Fibroblast of skin of left quadriceps (primary cell): ENCODE results near the gene PTPRR.
"Not testable (repeated sequence)": the region's sequence is repeated elsewhere in the genome, so short reads cannot be mapped to it uniquely, and the experiment has no call there.

Source experiments
- DNase-seq, 2 experiments: peaks; one replicate each; pipeline ENCODE4 v3.0.0-alpha.2; 2013; ENCODE audit warnings: low read depth in 2 of 2

PTPRR gene

DNA sequence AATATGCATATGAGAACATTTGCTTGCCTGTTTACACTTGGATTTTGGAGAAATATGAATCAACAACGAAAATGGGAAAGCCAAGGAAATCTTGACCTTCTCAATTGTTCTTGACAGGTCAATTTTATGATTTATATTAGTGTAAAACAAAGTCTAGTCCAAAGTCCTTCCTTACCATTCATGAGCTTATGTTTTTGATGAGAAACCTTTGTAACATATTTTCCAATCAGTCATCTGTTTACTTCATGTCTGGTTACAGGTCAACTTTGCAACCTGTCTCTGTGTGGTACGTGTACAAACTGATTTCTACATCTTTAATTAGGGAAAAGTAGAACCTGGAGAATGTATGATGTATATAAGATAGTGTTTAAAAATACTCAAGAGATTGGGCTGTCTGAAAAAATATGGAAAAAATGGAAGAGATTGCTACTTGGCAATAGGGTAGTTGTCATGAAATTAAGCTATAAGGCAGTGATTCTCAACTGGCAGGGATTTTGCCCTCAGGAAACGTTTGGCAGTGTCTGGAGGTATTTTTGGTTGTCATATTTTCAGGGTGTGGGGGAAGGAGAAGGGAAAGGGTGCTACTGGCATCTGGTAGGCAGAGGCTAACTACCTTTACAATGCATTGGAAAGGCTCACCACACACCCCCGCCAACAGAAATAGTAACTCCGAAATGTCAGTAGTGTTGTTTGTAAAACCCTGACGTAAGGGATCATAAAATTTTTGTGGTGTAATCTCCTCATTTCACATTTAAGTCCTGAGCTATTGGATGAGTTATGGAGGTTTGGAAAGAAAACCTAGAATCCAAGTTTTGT lies 172.9 kb downstream of the PTPRR start:
- no peak for DNase-seq

DNA sequence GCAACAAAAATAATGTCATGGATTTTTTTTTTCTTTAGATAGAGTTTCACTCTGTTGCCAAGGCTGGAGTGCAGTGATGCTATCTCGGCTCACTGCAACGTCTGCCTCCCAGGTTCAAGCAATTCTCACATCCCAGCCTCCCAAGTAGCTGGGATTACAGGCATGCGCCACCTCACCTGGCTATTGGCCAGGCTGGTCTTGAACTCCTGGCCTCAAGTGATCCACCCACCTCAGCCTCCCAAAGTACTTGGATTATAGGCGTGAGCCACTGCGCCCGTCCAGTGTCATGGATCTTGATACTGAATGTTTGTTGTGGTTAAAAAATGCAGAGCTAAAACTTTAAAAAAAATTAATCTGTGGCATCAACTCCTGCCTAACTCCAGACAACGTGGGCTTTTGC lies 175.5 kb downstream of the PTPRR start:
- no peak for DNase-seq

GRCh38 chr12:70744178-70744577 lies 176.4 kb downstream of the PTPRR start:
- no peak for DNase-seq

DNA sequence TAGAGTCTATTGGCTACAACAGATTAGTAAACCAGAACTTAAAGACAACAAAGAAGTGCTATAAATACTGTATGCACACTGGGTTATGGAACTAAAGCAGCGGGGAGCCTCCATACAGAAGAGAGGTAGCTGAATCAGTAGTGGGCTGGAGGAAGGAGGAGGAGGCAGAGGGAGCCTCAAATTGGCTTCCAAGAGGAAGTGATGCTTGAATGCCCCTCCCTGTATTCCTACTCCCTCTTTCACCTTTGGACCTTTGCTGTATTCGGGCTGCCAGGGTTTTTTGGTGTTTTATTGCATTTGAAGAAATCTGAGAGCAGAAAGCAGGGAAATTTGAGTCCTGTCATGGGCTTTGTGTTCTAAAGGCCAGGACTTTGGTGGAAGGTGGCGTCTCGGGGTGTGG lies 179.3 kb downstream of the PTPRR start:
- DNase-seq = no peak

GRCh38 chr12:70739756-70740155 lies 180.8 kb downstream of the PTPRR start:
- no peak for DNase-seq

- DNase-seq = no peak
These were observed 184.0 kb downstream of the PTPRR start for GRCh38 chr12:70736351-70737133.

- DNase-seq = not testable (repeated sequence)
These were observed 185.3 kb downstream of the PTPRR start for GRCh38 chr12:70735197-70735596.

DNA sequence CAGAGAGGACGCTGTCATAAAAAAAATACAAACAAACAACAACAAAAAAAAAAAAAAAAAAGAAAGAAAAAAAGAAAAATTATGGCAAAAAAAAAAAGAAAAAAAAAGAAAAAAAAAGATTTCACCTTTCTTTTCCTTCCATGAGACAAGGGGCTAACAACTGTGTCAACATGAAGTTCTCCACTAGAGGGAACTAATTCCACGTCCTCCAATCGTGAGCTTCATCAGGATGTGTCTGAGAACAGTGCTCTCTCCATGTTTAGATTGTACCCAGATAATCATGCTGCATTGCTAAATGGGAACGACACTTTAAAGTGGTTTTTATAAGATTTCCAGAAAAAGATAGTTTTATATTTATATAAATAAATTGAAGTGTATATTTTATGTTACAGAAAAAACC lies 187.2 kb downstream of the PTPRR start:
- DNase-seq = peak; percentile 42 to 44

- DNase-seq = no peak
These were observed 188.3 kb downstream of the PTPRR start for GRCh38 chr12:70732287-70732686.

DNA sequence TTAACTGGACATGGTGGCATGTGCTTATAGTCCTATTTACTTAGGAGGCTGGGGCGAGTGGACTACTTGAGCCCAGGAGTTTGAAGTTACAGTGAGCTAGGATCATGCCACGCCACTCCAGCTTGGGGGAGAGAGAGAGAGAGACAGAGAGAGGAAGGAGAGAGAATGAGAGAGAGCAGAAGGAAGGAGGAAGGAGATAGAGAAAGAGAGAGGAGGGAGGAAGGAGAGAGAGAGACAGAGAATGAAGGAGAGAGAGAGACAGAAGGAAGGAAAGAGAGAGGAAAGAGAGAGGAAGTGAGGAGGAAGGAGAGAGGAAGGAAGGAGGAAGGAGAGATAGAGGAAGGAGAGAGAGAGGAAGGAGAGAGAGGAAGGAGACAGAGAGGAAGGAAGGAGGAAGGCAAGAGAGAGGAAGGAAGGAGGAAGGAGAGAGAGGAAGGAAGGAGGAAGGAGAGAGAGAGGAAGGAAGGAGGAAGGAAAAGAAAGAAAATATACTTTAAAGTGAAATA lies 189.8 kb downstream of the PTPRR start:
- no peak for DNase-seq

DNA sequence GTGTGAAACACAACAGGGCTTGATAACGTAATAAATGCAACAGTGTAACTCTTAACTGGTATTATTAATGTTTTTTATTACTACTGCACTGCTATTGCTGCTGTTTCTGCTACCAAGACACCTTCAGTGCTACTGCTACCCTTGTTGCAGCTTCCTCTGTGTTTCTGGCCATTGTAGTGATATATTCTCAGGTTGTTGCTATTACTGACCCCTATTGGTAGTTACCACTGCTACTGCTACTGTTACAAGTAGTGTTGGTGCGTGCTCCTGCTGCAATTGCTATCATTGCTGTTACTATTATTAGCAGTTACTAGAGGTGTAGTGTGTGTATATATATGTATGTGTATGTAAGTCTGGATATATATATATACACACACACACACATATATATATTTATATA lies 196.1 kb downstream of the PTPRR start:
- DNase-seq = no peak

DNA sequence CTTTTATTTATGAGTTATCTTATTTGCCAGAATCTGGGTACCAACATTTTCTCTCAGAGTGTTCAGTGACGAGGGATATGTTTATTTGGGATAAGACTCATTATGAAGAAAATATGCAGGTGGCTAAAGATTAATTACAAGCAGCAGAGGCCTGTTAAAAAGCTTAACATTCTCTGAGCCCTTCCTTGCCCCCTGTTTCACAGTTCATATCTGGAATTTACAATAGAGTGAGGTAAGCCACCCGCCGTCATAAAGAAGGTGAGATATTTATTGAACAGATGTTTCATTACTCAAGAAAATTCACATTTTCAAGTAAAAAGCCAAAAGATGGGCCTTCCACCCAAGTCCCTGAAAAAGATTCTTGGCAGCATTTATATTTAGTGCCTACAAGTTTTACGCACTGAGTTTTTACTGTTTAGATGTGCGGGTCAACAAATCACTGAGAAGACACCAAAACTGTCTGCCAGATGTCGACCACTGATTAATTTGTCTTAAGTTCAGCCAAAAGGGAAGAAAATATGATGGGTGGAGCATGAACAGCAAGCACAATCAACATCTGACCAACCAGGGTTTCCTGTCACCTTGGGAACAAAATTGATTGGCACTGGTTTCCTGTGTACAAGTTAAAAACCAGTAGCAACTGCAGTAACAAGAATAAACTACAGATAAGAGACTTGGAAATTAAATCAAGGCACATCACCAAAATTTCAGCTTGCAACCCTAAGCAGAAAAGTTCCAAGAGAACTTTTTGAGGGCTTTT lies 197.8 kb downstream of the PTPRR start:
- no peak for DNase-seq

- no peak for DNase-seq
These were observed 198.7 kb downstream of the PTPRR start for GRCh38 chr12:70721656-70722357.

- no peak for DNase-seq
These were observed 199.3 kb downstream of the PTPRR start for GRCh38 chr12:70721216-70721615.

DNA sequence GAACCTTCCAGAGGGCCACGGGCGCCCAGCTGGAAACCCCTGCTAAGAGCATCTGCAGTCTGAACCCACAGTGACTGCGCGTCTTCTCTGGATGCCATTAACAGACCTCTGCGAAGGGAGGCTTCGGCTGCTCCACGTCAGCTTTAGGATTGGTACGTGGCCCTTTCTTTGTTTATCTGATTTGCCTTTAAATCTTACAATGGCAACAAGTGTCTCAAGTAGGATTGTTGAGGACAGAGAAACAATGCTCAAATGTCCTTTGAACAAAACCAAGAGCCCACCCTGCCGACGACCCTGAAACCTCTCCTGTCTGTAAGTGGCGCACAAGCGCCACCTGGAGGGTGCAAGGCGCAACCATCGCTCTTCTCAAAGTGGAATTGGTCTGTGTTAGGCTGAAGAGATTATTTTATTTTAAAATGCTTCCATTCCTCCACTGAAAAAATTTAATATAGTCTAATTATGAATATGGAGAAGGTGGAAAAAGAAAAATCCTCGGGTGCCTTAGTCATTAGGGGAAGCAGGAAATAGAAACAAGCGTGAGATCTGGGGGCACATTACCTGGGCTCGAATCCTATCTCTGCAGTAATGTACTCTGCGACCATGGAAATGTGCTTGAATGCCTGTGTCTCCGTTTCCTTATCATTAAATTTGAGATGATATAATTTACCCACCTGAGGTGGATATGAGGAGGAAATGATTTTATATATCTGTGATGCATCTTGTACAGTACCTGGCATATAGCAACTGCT lies 200.7 kb downstream of the PTPRR start:
- DNase-seq = peak; percentile 30

DNA sequence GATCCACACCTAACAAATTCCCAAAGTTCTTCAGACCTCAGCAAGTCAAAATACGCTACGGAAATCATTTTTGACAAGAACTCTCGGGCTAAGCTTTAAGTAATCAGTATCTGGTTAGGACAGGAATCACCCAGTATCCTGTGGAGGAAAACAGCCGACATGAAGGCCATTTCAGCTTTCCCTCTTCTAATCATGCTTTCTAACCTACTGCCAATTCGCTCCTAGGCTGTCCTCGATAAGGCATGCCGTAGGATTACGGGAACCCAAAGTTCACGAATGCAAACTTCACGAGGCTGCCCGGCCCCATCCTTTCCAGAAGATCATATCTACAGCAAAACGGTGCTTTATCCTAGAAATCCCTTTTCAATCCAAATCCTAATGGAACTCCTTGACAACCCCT lies 201.5 kb downstream of the PTPRR start:
- no peak for DNase-seq

DNA sequence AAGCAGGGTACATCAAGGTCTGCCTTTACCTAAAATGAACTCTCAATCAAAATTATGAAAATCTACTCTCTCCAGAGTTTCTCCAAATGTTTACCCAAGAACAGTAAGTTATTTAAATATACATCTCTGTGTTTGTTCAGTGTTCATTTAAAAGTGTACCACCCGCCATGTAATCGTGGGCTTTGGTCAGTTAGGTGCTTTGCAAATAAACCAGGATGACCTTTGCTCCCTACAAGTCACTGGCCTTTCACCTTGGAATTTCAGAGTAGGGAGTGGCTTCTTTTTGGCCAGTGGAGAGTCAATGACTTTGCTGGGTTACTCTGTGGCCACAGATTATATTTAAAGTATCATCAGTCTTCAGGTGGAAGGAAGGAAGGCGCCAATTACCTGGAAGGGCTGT lies 208.7 kb downstream of the PTPRR start:
- DNase-seq = no peak

- DNase-seq = no peak
These were observed 211.5 kb downstream of the PTPRR start for GRCh38 chr12:70709022-70709421.

- DNase-seq = no peak
These were observed 213.9 kb downstream of the PTPRR start for GRCh38 chr12:70706611-70707010.

- no peak for DNase-seq
These were observed 222.2 kb downstream of the PTPRR start for GRCh38 chr12:70698345-70698744.
